Upper lobe of left lung (tissue), 6 donors: ENCODE measurements around the gene ADRB2. TPM values are rescaled to one million over a fixed set of nuclear protein-coding genes. Genes with fewer than 3 reads are reported as not detected.

Experiments used
- ATAC-seq, 2 donors: fragments of 200-7000 bp; cut with Tn5 transposase; one replicate each; pipeline ENCODE4 v1.9.1; 2022; ENCODE audit warnings: mild to moderate bottlenecking in 2 of 2, moderate library complexity in 2 of 2; ENCODE audit not compliant: low FRiP score in 2 of 2
- DNase-seq, 2 donors: peaks; one replicate each; pipeline ENCODE4 v3.0.0-alpha.2; 2019 to 2020
- H3K27ac ChIP-seq, 4 donors: fragments of 200-600 bp; sonication (generic); one replicate each; pipeline ENCODE4 v1.5.1; 2016 to 2019
- H3K27me3 ChIP-seq, 4 donors: fragments of 200-600 bp; sonication (generic); one replicate each; pipeline ENCODE4 v1.5.1; 2017 to 2019
- H3K36me3 ChIP-seq, 4 donors: fragments of 200-600 bp; sonication (generic); one replicate each; pipeline ENCODE4 v1.5.1; 2016 to 2019
- H3K4me1 ChIP-seq, 4 donors: fragments of 200-600 bp; sonication (generic); one replicate each; pipeline ENCODE4 v1.5.1; 2018 to 2019
- H3K4me3 ChIP-seq, 4 donors: fragments of 200-600 bp; sonication (generic); one replicate each; pipeline ENCODE4 v1.5.1; 2017 to 2019; ENCODE audit warnings: mild to moderate bottlenecking in 2 of 4, moderate library complexity in 1 of 4
- H3K9me3 ChIP-seq, 4 donors: fragments of 200-600 bp; sonication (generic); one replicate each; pipeline ENCODE4 v1.5.1; 2018 to 2019
- EP300 ChIP-seq, 4 donors: sonication (generic); formaldehyde crosslinking; IDR thresholded peaks; one replicate each; pipeline ENCODE4 v1.5.1; 2017; ENCODE audit warnings: antibody characterized with exemption in 4 of 4, control low read depth in 2 of 4
- POLR2A ChIP-seq, 4 donors: fragments of 450-650 bp; IDR thresholded peaks; one replicate each; pipeline ENCODE4 v1.5.1; 2016 to 2017; ENCODE audit warnings: antibody characterized with exemption in 4 of 4, mild to moderate bottlenecking in 2 of 4
- POLR2AphosphoS5 ChIP-seq, 2 donors: sonication (generic); formaldehyde crosslinking; IDR thresholded peaks; one replicate each; pipeline ENCODE4 v1.5.1; 2017; ENCODE audit warnings: antibody characterized with exemption in 2 of 2
- WGBS, 2 donors: methylation state at CpG; one replicate each; pipeline ENCODE4 v1.1.5; 2017 to 2018; 5-methylcytosine and 5-hydroxymethylcytosine counted together
- total RNA-seq, 6 donors: library from RNA; depleted of rRNA in 4 of 6; stranded (reverse); fragments of >200 nt in 4 of 6; gene quantifications; one replicate each; pipeline versions ENCODE4 v1.1.0 to v1.2.1, GENCODE V29; 2016 to 2021
- TF ChIP-seq, protein P1 (sequence below), 6 experiments: fragments of 450-650 bp in 4 of 6; fragments of 200-600 bp in 2 of 6; sonication (generic) in 2 of 6; IDR thresholded peaks; one replicate each; pipeline ENCODE4 v1.5.1; 2016 to 2019; ENCODE audit warnings: antibody characterized with exemption in 6 of 6
- donor health status: DM: no; HTN: no; CAD: no; lungs with moderate emphysema.
- donor health status: DM: no; HTN: yes; CAD: no; lungs with severe emphysema.

ADRB2 gene
- total RNA-seq, 6 donors from 2014 or later, result 22.4 to 77.4 (median 34.2) TPM

DNA sequence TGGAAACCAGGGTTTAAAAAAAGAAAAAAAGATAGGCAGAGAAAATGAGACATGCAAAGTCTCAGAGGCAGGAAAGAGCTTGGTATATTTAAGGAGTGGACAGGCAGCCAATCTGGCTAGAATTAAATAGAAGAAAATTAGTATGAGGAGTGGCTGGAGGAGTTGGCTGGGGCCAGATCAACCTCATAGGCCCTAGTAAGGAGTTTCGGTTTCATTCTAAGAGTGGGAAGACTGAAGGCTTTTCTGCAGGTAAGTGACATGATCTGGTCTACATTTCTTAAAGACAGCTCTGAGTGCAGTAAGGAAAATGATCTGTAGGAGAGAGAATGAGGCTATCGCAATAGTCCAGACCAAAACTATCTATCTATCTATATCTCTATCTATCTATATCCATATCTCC, 27.5 kb downstream of the ADRB2 start:
- Histone ChIP-seq H3K4me3 (no peak overlapping the region), H3K27ac (no peak overlapping the region), H3K9me3 (no peaks in the 10 kb centered on the region), H3K36me3 (no peaks in the 10 kb centered on the region), H3K27me3 (no peaks in the 10 kb centered on the region), H3K4me1 (peaks cover 9 to 27% (median 20%) of the 10 kb centered on the region in 4 donors)
- no peak for DNase-seq
- 85 to 94% methylated on average over 2 of the region's 2 CpGs for WGBS, 2 donors
- no peak for ATAC-seq
- no peak for TF ChIP-seq EP300 (IDR thresholded peaks at IDR 0.05)
- no peak for TF ChIP-seq POLR2A (IDR thresholded peaks at IDR 0.05)
- TF ChIP-seq, protein P1, sequence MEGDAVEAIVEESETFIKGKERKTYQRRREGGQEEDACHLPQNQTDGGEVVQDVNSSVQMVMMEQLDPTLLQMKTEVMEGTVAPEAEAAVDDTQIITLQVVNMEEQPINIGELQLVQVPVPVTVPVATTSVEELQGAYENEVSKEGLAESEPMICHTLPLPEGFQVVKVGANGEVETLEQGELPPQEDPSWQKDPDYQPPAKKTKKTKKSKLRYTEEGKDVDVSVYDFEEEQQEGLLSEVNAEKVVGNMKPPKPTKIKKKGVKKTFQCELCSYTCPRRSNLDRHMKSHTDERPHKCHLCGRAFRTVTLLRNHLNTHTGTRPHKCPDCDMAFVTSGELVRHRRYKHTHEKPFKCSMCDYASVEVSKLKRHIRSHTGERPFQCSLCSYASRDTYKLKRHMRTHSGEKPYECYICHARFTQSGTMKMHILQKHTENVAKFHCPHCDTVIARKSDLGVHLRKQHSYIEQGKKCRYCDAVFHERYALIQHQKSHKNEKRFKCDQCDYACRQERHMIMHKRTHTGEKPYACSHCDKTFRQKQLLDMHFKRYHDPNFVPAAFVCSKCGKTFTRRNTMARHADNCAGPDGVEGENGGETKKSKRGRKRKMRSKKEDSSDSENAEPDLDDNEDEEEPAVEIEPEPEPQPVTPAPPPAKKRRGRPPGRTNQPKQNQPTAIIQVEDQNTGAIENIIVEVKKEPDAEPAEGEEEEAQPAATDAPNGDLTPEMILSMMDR (IDR thresholded peaks at IDR 0.05), result no peak
- TF ChIP-seq POLR2AphosphoS5 (IDR thresholded peaks at IDR 0.05), result no peak

DNA sequence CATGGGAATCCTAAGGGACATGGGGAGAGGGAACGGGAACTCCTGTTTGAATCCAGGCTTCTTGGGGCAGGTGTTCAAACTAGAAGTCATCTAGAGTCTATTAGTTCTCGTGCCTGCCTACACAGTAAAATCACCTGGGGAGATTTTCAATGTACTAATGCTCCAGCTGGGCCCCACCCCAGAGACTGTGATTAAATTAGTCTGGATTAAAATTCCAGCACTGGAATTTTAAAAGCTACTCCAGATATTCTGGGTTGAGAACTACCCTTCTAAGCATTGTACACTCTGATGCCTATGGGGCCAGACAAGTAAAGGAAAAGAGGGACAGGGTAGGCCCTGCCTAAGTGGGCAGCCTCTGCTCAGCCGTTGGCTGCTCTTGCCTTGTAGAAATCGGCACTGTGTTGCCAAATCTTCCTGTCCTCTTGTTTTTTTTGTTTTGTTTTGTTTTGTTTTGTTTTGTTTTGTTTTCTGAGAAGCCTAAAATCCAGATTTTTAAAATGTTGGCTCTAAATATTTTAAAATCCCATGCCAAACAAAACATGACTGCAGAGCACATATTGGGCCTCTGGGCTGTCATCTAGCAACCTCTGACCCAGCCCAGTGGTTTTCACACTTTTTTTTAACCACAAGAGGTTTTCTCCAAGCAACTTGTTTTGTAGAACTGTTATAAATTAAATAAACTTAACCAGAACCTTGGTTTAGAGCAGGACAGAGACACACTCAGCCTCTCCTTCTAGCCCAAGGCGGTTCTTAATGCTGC, 29.0 kb downstream of the ADRB2 start:
- Histone ChIP-seq H3K36me3 (no peaks in the 10 kb centered on the region), H3K9me3 (no peaks in the 10 kb centered on the region), H3K4me3 (no peak overlapping the region), H3K27me3 (no peaks in the 10 kb centered on the region), H3K27ac (peak overlapping the region in 2 of 4 donors; percentile 60), H3K4me1 (peaks cover 16 to 31% (median 26%) of the 10 kb centered on the region in 4 donors)
- DNase-seq (no peak), ATAC-seq (no peak)
- TF ChIP-seq, protein P1 (IDR thresholded peaks at IDR 0.05), result no peak
- no peak for TF ChIP-seq EP300 (IDR thresholded peaks at IDR 0.05)
- no peak for TF ChIP-seq POLR2A (IDR thresholded peaks at IDR 0.05)
- no peak for TF ChIP-seq POLR2AphosphoS5 (IDR thresholded peaks at IDR 0.05)
- 72 to 76% methylated on average over 5 of the region's 5 CpGs for WGBS, 2 donors

DNA sequence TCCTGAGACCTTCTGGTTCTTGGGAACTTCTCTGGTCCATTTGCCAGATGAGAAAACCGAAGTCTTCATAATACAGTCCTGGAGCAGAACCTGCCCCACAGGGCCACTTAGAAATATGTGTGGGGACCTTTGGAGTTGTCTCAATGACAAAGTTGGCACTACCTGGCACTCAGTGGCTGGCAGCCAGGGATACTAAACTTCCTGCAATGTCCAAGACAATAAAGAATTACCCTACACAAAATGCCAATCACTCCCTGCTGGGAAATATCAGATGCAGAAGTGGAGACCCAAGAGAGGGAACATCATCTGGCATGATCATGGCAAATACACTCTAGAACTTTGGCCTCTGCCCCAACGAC, 29.6 kb downstream of the ADRB2 start:
- ATAC-seq, result no peak

DNA sequence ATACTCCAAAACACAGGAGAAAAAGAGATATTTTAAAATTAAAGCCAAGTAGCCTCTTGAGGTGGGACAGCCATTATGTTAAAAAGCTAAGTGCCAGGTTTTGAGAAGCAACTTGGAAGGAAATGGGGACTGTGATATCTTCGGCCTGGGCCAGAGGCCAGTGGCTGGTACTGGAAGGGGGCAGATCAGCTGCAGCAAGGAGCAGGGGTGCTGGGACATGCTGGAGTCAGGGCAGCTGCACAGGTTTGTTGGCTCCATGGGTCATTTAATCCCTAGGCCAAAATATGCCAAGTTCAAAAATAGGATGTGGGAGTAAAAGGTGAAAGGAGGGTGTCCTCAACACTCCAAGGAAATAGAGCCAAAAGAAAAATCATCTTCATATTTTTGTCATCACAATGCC, 30.0 kb downstream of the ADRB2 start:
- DNase-seq (peak in 1 of 2 donors; percentile 4), ATAC-seq (no peak)
- Histone ChIP-seq H3K9me3 (no peaks in the 10 kb centered on the region), H3K36me3 (no peaks in the 10 kb centered on the region), H3K27ac (peak overlapping the region in 2 of 4 donors; percentile 60), H3K4me3 (no peak overlapping the region), H3K27me3 (no peaks in the 10 kb centered on the region), H3K4me1 (peaks cover 20 to 39% (median 29%) of the 10 kb centered on the region in 4 donors)
- TF ChIP-seq POLR2AphosphoS5 (IDR thresholded peaks at IDR 0.05), result no peak
- TF ChIP-seq, protein P1 (IDR thresholded peaks at IDR 0.05), result no peak
- no peak for TF ChIP-seq POLR2A (IDR thresholded peaks at IDR 0.05)
- TF ChIP-seq EP300 (IDR thresholded peaks at IDR 0.05), result no peak
- 37 to 54% methylated on average over 1 of the region's 1 CpG for WGBS, 2 donors

More for the DNA sequence above, 29.6 kb downstream of the ADRB2 start:
- Histone ChIP-seq H3K36me3 (no peaks in the 10 kb centered on the region), H3K4me1 (peaks cover 20 to 35% (median 28%) of the 10 kb centered on the region in 4 donors), H3K9me3 (no peaks in the 10 kb centered on the region), H3K27me3 (no peaks in the 10 kb centered on the region), H3K27ac (peak overlapping the region in 2 of 4 donors; percentile 60), H3K4me3 (no peak overlapping the region)
- WGBS, 2 donors, result 36 to 67% methylated on average over 1 to 2 of the region's 2 CpGs
- no peak for DNase-seq
- TF ChIP-seq EP300 (IDR thresholded peaks at IDR 0.05), result no peak
- no peak for TF ChIP-seq POLR2A (IDR thresholded peaks at IDR 0.05)
- no peak for TF ChIP-seq POLR2AphosphoS5 (IDR thresholded peaks at IDR 0.05)
- TF ChIP-seq, protein P1 (IDR thresholded peaks at IDR 0.05), result no peak

DNA sequence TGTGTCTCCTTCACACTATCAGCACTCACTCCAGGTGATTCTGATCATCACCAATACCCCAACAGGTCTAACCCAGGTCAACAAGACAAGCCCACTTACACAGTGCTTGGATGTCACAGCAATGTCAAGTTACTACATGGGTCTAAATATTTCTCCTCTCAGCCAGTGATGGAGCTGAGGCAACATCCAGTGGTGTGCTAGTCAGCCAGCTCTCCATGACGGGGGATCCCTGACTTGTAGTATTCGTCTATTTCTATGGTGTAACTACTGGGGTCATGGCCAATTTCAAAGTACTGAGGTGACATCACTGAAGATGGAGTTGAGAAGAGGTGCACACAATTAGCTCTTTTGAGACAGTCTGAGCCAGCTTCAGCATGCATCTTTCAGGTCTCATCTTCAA, 31.1 kb downstream of the ADRB2 start:
- 94% methylated on average over 2 of the region's 2 CpGs; no CpG with 5 or more reads in 1 of the 2 donors for WGBS, 2 donors
- Histone ChIP-seq H3K4me1 (peaks cover 15 to 42% (median 29%) of the 10 kb centered on the region in 4 donors), H3K4me3 (no peak overlapping the region), H3K27ac (no peak overlapping the region), H3K36me3 (no peaks in the 10 kb centered on the region), H3K9me3 (no peaks in the 10 kb centered on the region), H3K27me3 (no peaks in the 10 kb centered on the region)
- DNase-seq, result no peak
- ATAC-seq, result no peak
- TF ChIP-seq EP300 (IDR thresholded peaks at IDR 0.05), result no peak
- TF ChIP-seq, protein P1 (IDR thresholded peaks at IDR 0.05), result no peak
- no peak for TF ChIP-seq POLR2AphosphoS5 (IDR thresholded peaks at IDR 0.05)
- TF ChIP-seq POLR2A (IDR thresholded peaks at IDR 0.05), result no peak
